ENCODE data around the gene LYPD6. TPM values are rescaled to one million over a fixed set of nuclear protein-coding genes. Genes with fewer than 3 reads are reported as not detected.
"Not testable (repeated sequence)": the region's sequence is repeated elsewhere in the genome, so short reads cannot be mapped to it uniquely, and the experiment has no call there.

LYPD6 gene
- total and polyA plus RNA-seq, 2 donors (not counting 1 experiment from before 2014, with no cell fraction given): not detected

DNA sequence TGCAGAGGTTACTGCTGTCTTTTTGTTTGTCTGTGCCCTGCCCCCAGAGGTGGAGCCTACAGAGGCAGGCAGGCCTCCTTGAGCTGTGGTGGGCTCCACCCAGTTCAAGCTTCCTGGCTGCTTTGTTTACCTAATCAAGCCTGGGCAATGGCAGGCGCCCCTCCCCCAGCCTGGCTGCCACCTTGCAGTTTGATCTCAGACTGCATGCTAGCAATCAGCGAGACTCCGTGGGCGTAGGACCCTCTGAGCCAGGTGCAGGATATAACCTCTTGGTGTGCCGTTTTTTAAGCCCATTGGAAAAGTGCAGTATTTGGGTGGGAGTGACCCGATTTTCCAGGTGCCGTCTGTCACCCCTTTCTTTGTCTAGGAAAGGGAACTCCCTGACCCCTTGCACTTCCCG is 176.4 kb downstream of the LYPD6 start:
- ATAC-seq (ENCODE audit: low read depth); H3K9me3 ChIP-seq (ENCODE audit: control extremely low read depth in 1 of 3, control insufficient read depth in 2 of 3, insufficient read depth in 1 of 3, low read length in 2 of 3); H3K79me2 ChIP-seq (ENCODE audit: control insufficient read depth, insufficient read depth, low read length); H3K27me3 ChIP-seq (replicated peaks in 1 of 4; ENCODE audit: control extremely low read depth in 1 of 4, control insufficient read depth in 3 of 4, insufficient read depth in 4 of 4, low read length in 3 of 4); H3K4me2 ChIP-seq (replicated peaks; ENCODE audit: low read depth, low read length, poor library complexity, severe bottlenecking); POLR2A ChIA-PET; H3K9me3 Mint-ChIP-seq (ENCODE audit: insufficient read depth); H3K4me3 Mint-ChIP-seq; intact Hi-C loops (cut with micrococcal nuclease); H3K9ac ChIP-seq (ENCODE audit: low read length); H3K4me1 ChIP-seq (ENCODE audit: control insufficient read depth in 2 of 2, insufficient read depth in 2 of 2, low read length in 2 of 2); H4K20me1 ChIP-seq (ENCODE audit: control insufficient read depth, insufficient read depth, low read length, poor library complexity, severe bottlenecking); H3K4me3 ChIP-seq (ENCODE audit: control extremely low read depth in 1 of 5, extremely low read depth in 1 of 5, insufficient read depth in 1 of 5, low read depth in 2 of 5, low read length in 4 of 5); H2AFZ ChIP-seq (ENCODE audit: insufficient read depth, low read depth, low read length, poor library complexity, severe bottlenecking); H3K36me3 ChIP-seq (replicated peaks in 1 of 2; ENCODE audit: control extremely low read depth in 1 of 2, control insufficient read depth in 1 of 2, extremely low read depth in 1 of 2, insufficient read depth in 2 of 2, low read length in 1 of 2); DNase-seq; H3K4me1 Mint-ChIP-seq; CTCF ChIA-PET; H3K27ac ChIP-seq (ENCODE audit: low read length in 2 of 2); H3K27ac Mint-ChIP-seq: not testable (repeated sequence)
- 100% methylated on average over 3 of the region's 8 CpGs for WGBS (ENCODE audit: insufficient coverage)
- H3K27me3 Mint-ChIP-seq: peaks cover 13% of the 10 kb centered on the region

DNA sequence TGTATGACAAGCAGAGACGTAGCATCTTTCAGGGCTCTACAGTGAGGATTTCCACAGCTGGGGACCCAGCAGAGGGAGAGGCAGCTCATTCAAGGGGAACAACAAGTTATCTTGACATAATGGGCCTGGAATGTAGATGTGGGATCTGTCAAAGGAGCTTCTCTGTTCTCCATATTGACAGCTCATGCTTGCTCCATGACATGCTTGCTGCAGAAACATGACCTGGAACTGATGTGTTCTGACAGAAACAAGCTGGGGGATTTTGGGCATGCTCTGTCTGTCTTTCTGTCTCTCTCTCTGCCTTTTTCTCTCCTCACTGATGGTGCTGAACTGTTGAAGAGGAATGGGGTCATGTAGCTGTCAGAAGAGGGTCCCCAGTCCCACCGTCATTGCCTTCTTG is 177.6 kb downstream of the LYPD6 start:
- no peaks in the 10 kb centered on the region for H3K36me3 ChIP-seq (replicated peaks in 1 of 2; ENCODE audit: control extremely low read depth in 1 of 2, control insufficient read depth in 1 of 2, extremely low read depth in 1 of 2, insufficient read depth in 2 of 2, low read length in 1 of 2)
- Mint-ChIP-seq H3K27me3 (peaks cover 14% of the 10 kb centered on the region), H3K27ac (no peak overlapping the region), H3K9me3 (ENCODE audit: insufficient read depth) (no peaks in the 10 kb centered on the region), H3K4me3 (no peak overlapping the region), H3K4me1 (no peaks in the 10 kb centered on the region)
- ATAC-seq (ENCODE audit: low read depth) (no peak), DNase-seq (no peak)
- no peaks in the 10 kb centered on the region for H4K20me1 ChIP-seq (ENCODE audit: control insufficient read depth, insufficient read depth, low read length, poor library complexity, severe bottlenecking)
- ChIA-PET POLR2A (no interaction called here), CTCF (no interaction called here)
- no peak overlapping the region for H3K4me3 ChIP-seq (ENCODE audit: control extremely low read depth in 1 of 5, extremely low read depth in 1 of 5, insufficient read depth in 1 of 5, low read depth in 2 of 5, low read length in 4 of 5)
- no peak overlapping the region for H3K4me2 ChIP-seq (replicated peaks; ENCODE audit: low read depth, low read length, poor library complexity, severe bottlenecking)
- H3K4me1 ChIP-seq (ENCODE audit: control insufficient read depth in 2 of 2, insufficient read depth in 2 of 2, low read length in 2 of 2): no peaks in the 10 kb centered on the region
- peaks cover 0 to 6% (median 0%) of the 10 kb centered on the region in 4 experiments for H3K27me3 ChIP-seq (replicated peaks in 1 of 4; ENCODE audit: control extremely low read depth in 1 of 4, control insufficient read depth in 3 of 4, insufficient read depth in 4 of 4, low read length in 3 of 4)
- intact Hi-C loops (cut with micrococcal nuclease): no loop called here
- TF ChIP-seq, protein P1, sequence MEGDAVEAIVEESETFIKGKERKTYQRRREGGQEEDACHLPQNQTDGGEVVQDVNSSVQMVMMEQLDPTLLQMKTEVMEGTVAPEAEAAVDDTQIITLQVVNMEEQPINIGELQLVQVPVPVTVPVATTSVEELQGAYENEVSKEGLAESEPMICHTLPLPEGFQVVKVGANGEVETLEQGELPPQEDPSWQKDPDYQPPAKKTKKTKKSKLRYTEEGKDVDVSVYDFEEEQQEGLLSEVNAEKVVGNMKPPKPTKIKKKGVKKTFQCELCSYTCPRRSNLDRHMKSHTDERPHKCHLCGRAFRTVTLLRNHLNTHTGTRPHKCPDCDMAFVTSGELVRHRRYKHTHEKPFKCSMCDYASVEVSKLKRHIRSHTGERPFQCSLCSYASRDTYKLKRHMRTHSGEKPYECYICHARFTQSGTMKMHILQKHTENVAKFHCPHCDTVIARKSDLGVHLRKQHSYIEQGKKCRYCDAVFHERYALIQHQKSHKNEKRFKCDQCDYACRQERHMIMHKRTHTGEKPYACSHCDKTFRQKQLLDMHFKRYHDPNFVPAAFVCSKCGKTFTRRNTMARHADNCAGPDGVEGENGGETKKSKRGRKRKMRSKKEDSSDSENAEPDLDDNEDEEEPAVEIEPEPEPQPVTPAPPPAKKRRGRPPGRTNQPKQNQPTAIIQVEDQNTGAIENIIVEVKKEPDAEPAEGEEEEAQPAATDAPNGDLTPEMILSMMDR (IDR thresholded peaks at IDR 0.05): no peak
- TF ChIP-seq EZH2 (IDR thresholded peaks at IDR 0.05; ENCODE audit: borderline replicate concordance, insufficient read depth, low read depth, low read length, poor library complexity, severe bottlenecking): no peak
- H2AFZ ChIP-seq (ENCODE audit: insufficient read depth, low read depth, low read length, poor library complexity, severe bottlenecking): no peak overlapping the region
- WGBS (ENCODE audit: insufficient coverage): 80% methylated on average over 1 of the region's 2 CpGs
- H3K9me3 ChIP-seq (ENCODE audit: control extremely low read depth in 1 of 3, control insufficient read depth in 2 of 3, insufficient read depth in 1 of 3, low read length in 2 of 3): no peaks in the 10 kb centered on the region
- H3K9ac ChIP-seq (ENCODE audit: low read length): no peak overlapping the region
- no peak overlapping the region for H3K27ac ChIP-seq (ENCODE audit: low read length in 2 of 2)
- H3K79me2 ChIP-seq (ENCODE audit: control insufficient read depth, insufficient read depth, low read length): no peaks in the 10 kb centered on the region
